Vagina (tissue), 2 donors: ENCODE measurements around the gene GRAP.

Experiments used
- CTCF ChIP-seq, 3 experiments: fragments of 450-650 bp in 2 of 3; fragments of 200-600 bp in 1 of 3; sonication (generic) in 1 of 3; IDR thresholded peaks; one replicate each; pipeline ENCODE4 v1.5.1; 2017 to 2019; ENCODE audit warnings: antibody characterized with exemption in 3 of 3, mild to moderate bottlenecking in 2 of 3, moderate library complexity in 2 of 3
- POLR2A ChIP-seq, 2 donors: fragments of 450-650 bp; IDR thresholded peaks; one replicate each; pipeline ENCODE4 v1.6.1; 2017; ENCODE audit warnings: antibody characterized with exemption in 2 of 2, mild to moderate bottlenecking in 2 of 2, moderate library complexity in 2 of 2

GRCh38 chr17:18974407-18975149, 72.2 kb downstream of the GRAP start:
- TF ChIP-seq CTCF (IDR thresholded peaks at IDR 0.05) (no peak), POLR2A (IDR thresholded peaks at IDR 0.05) (no peak)
